H1 (cell line): Measurements from ENCODE around the gene PPP1R7. TPM values are rescaled to one million over a fixed set of nuclear protein-coding genes. Genes with fewer than 3 reads are reported as not detected.

Source experiments
- BRCA1 ChIP-seq: IDR thresholded peaks from 2 replicates; pipeline ENCODE4 v1.6.1; 2012; ENCODE audit warnings: low read depth, low read length, improper control_type of control experiment
- CBX5 ChIP-seq: fragments of 300-800, 300-1000 bp; sonication (generic); IDR thresholded peaks from 2 replicates; pipeline ENCODE4 v1.7.1; 2016; ENCODE audit warnings: antibody characterized with exemption, low read length, low read depth
- CTBP2 ChIP-seq: IDR thresholded peaks from 2 replicates; pipeline ENCODE4 v1.7.0; 2011; ENCODE audit warnings: borderline replicate concordance, mild to moderate bottlenecking, moderate library complexity, mixed read lengths, low read length; ENCODE audit not compliant: insufficient read depth, insufficient read length
- KDM5A ChIP-seq: fragments of 200-600 bp; IDR thresholded peaks from 2 replicates; pipeline ENCODE4 v1.7.1; 2012; ENCODE audit warnings: mild to moderate bottlenecking, low read length, inconsistent platforms, mixed read lengths
- polyA plus RNA-seq, 7 experiments: library from polyadenylated mRNA; depleted of rRNA in 3 of 7; stranded (reverse) in 5 of 7; unstranded in 2 of 7; fragments of >200 nt in 5 of 7; fragments of 200-250 nt in 2 of 7; gene quantifications; 1 replicate in 5 of 7; 2 replicates in 1 of 7; 4 replicates in 1 of 7; pipeline versions ENCODE4 v1.2.1 to v1.2.3, GENCODE V29; 2011 to 2013; ENCODE audit warnings: missing spikeins in 2 of 7, mixed read lengths in 2 of 7
- total RNA-seq: library from RNA; stranded (reverse); fragmentation: NEBNext Ultra II Directional; extraction: Animal tissue kit (Norgen Biotek cat#: 25700); gene quantifications from 2 replicates; pipeline ENCODE4 v1.2.1, GENCODE V29; 2021
- TF ChIP-seq, protein P1 (sequence below): IDR thresholded peaks from 2 replicates; pipeline ENCODE4 v1.6.1; 2012; ENCODE audit warnings: low read length, inconsistent platforms

The PPP1R7 gene
- total and polyA plus RNA-seq, 2 of the 8 experiments (the other 6 are each of a cell fraction or from before 2014, with no cell fraction given): 22.2 to 64.0 TPM

GRCh38 chr2:241108271-241109209 is 41.7 kb upstream of the PPP1R7 start (continued):
- TF ChIP-seq, protein P1, sequence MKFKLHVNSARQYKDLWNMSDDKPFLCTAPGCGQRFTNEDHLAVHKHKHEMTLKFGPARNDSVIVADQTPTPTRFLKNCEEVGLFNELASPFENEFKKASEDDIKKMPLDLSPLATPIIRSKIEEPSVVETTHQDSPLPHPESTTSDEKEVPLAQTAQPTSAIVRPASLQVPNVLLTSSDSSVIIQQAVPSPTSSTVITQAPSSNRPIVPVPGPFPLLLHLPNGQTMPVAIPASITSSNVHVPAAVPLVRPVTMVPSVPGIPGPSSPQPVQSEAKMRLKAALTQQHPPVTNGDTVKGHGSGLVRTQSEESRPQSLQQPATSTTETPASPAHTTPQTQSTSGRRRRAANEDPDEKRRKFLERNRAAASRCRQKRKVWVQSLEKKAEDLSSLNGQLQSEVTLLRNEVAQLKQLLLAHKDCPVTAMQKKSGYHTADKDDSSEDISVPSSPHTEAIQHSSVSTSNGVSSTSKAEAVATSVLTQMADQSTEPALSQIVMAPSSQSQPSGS: no peak
- no peak for TF ChIP-seq BRCA1
- no peak for TF ChIP-seq CBX5
- no peak for TF ChIP-seq CTBP2
- TF ChIP-seq KDM5A: no peak
